H1 (cell line): ENCODE results near the gene SLC13A3. TPM values are rescaled to one million over a fixed set of nuclear protein-coding genes. Genes with fewer than 3 reads are reported as not detected.

Experiments
- GABPA ChIP-seq: IDR thresholded peaks from 2 replicates; pipeline ENCODE4 v1.6.1; 2011; ENCODE audit warnings: mild to moderate bottlenecking, low read length, moderate library complexity, borderline replicate concordance; ENCODE audit not compliant: insufficient read depth
- SUZ12 ChIP-seq: fragments of 200-600 bp; sonication (generic); IDR thresholded peaks from 2 replicates; pipeline ENCODE4 v1.6.1; 2012; ENCODE audit warnings: mild to moderate bottlenecking, inconsistent platforms, low read length, moderate library complexity, mixed read lengths
- TEAD4 ChIP-seq: IDR thresholded peaks from 2 replicates; pipeline ENCODE4 v1.6.1; 2012; ENCODE audit warnings: low read depth, low read length, inconsistent platforms, mixed read lengths
- ZNF274 ChIP-seq: IDR thresholded peaks from 2 replicates; pipeline ENCODE4 v1.7.0; 2012; ENCODE audit warnings: low read length, borderline replicate concordance; ENCODE audit errors: extremely low read depth
- polyA plus RNA-seq, 7 experiments: library from polyadenylated mRNA; depleted of rRNA in 3 of 7; stranded (reverse) in 5 of 7; unstranded in 2 of 7; fragments of >200 nt in 5 of 7; fragments of 200-250 nt in 2 of 7; gene quantifications; 1 replicate in 5 of 7; 2 replicates in 1 of 7; 4 replicates in 1 of 7; pipeline versions ENCODE4 v1.2.1 to v1.2.3, GENCODE V29; 2011 to 2013; ENCODE audit warnings: missing spikeins in 2 of 7, mixed read lengths in 2 of 7
- total RNA-seq: library from RNA; stranded (reverse); fragmentation: NEBNext Ultra II Directional; extraction: Animal tissue kit (Norgen Biotek cat#: 25700); gene quantifications from 2 replicates; pipeline ENCODE4 v1.2.1, GENCODE V29; 2021
- TF ChIP-seq, protein P1 (sequence below): IDR thresholded peaks from 2 replicates; pipeline ENCODE4 v1.6.1; 2011; ENCODE audit warnings: low read depth, mild to moderate bottlenecking, low read length; ENCODE audit not compliant: insufficient read depth
- TF ChIP-seq, protein P2 (sequence below): IDR thresholded peaks from 2 replicates; pipeline ENCODE4 v1.6.1; 2011; ENCODE audit warnings: low read length, improper control_type of control experiment

SLC13A3 gene
- total and polyA plus RNA-seq, 2 of the 8 experiments (the other 6 are each of a cell fraction or from before 2014, with no cell fraction given) = 9.4 to 12.6 TPM

DNA sequence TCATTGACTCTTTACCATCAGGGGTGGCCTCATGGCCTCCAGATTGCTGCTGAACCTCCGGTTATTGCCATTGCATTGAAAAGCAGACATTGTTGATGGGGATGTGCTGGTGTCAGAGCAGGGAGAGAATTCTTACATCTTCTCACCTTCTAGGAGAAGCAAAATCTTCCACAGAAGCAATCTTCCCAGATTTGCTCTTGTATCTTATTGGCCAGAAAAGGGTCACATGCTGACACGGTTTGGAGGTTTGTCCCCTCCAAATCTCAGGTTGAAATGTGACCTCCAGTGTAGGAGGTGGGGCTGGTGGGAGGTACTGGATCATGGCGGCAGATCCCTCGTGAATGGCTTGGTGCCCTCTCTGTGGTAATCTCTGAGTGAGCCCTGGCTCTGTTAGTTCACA, 27.3 kb upstream of the SLC13A3 start (continued):
- TF ChIP-seq GABPA (no peak), TEAD4 (no peak), ZNF274 (no peak), SUZ12 (no peak)
- TF ChIP-seq, protein P1, sequence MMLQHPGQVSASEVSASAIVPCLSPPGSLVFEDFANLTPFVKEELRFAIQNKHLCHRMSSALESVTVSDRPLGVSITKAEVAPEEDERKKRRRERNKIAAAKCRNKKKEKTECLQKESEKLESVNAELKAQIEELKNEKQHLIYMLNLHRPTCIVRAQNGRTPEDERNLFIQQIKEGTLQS = no peak
- TF ChIP-seq, protein P2, sequence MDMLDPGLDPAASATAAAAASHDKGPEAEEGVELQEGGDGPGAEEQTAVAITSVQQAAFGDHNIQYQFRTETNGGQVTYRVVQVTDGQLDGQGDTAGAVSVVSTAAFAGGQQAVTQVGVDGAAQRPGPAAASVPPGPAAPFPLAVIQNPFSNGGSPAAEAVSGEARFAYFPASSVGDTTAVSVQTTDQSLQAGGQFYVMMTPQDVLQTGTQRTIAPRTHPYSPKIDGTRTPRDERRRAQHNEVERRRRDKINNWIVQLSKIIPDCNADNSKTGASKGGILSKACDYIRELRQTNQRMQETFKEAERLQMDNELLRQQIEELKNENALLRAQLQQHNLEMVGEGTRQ = no peak
